ENCODE results near the gene TTC22.

DNA sequence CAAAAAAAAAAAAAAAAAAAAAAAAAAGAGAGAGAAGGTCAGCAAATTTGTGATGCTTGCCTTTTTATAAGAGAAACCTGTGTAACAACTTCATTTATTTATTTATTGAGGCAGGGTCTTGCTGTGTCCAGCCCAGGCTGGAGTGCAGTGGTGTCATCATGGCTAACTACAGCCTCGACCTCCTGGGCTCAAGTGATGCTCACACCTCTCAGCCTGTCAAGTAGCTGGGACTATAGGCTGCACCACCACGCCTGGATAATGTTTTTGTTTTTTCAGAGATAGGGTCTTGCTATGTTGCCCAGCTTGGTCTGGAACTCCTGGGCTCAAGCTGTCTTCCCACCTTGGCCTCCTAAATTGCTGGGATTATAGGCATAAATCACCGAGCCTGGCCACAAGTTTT is 43.4 kb upstream of the TTC22 start:
- no peak for TF ChIP-seq POLR2A (IDR thresholded peaks at IDR 0.05)
- TF ChIP-seq, protein P1, sequence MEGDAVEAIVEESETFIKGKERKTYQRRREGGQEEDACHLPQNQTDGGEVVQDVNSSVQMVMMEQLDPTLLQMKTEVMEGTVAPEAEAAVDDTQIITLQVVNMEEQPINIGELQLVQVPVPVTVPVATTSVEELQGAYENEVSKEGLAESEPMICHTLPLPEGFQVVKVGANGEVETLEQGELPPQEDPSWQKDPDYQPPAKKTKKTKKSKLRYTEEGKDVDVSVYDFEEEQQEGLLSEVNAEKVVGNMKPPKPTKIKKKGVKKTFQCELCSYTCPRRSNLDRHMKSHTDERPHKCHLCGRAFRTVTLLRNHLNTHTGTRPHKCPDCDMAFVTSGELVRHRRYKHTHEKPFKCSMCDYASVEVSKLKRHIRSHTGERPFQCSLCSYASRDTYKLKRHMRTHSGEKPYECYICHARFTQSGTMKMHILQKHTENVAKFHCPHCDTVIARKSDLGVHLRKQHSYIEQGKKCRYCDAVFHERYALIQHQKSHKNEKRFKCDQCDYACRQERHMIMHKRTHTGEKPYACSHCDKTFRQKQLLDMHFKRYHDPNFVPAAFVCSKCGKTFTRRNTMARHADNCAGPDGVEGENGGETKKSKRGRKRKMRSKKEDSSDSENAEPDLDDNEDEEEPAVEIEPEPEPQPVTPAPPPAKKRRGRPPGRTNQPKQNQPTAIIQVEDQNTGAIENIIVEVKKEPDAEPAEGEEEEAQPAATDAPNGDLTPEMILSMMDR (IDR thresholded peaks at IDR 0.05): no peak

All from right lobe of liver (tissue), 4 donors.